ENCODE results near the gene TAGLN.
A peak's percentile ranks its signal among the peaks of the same experiment; 100 is the strongest.

The TAGLN gene

GRCh38 chr11:117231842-117232091 is 32.6 kb downstream of the TAGLN start, which contains the start of gene PCSK7:
PCSK7 (minus strand) TSS chr11:117232073; CDS start chr11:117229844, 2,229 bp downstream.
- no peak for DNase-seq

- peak; percentile 80 for DNase-seq
Observed at GRCh38 chr11:117232092-117232878, 33.1 kb downstream of the TAGLN start, which contains the start of gene RNF214. RNF214 (plus strand) TSS chr11:117232671; CDS start chr11:117234273, 1,602 bp downstream.

- DNase-seq = no peak
Observed at GRCh38 chr11:117232911-117233409, 33.8 kb downstream of the TAGLN start.

GRCh38 chr11:117238221-117238620 is 39.1 kb downstream of the TAGLN start:
- no peak for DNase-seq

- DNase-seq = peak; percentile 94
Observed at GRCh38 chr11:117239295-117239694, 40.1 kb downstream of the TAGLN start.

- no peak for DNase-seq
Observed at GRCh38 chr11:117248341-117248740, 49.2 kb downstream of the TAGLN start.

GRCh38 chr11:117249571-117249970 is 50.4 kb downstream of the TAGLN start:
- no peak for DNase-seq

GRCh38 chr11:117251506-117251905 is 52.3 kb downstream of the TAGLN start:
- no peak for DNase-seq

GRCh38 chr11:117255966-117256365 is 56.8 kb downstream of the TAGLN start:
- DNase-seq = no peak

- peak; percentile 69 for DNase-seq
Observed at GRCh38 chr11:117256573-117256972, 57.4 kb downstream of the TAGLN start.

Measured in fibroblast of skin of right biceps (primary cell).